Uterus (tissue), 2 donors: ENCODE data around the gene KRTAP5-8.

Experiments
- POLR2A ChIP-seq, 2 donors: fragments of 450-650 bp; IDR thresholded peaks; one replicate each; pipeline ENCODE4 v1.6.1; 2016; ENCODE audit warnings: antibody characterized with exemption in 2 of 2, mild to moderate bottlenecking in 1 of 2, moderate library complexity in 1 of 2
- TF ChIP-seq, protein P1 (sequence below), 4 experiments: fragments of 200-600 bp in 2 of 4; fragments of 450-650 bp in 2 of 4; sonication (generic) in 2 of 4; IDR thresholded peaks; one replicate each; pipeline ENCODE4 v1.5.1; 2016 to 2019; ENCODE audit warnings: antibody characterized with exemption in 4 of 4, mild to moderate bottlenecking in 2 of 4, moderate library complexity in 1 of 4

DNA sequence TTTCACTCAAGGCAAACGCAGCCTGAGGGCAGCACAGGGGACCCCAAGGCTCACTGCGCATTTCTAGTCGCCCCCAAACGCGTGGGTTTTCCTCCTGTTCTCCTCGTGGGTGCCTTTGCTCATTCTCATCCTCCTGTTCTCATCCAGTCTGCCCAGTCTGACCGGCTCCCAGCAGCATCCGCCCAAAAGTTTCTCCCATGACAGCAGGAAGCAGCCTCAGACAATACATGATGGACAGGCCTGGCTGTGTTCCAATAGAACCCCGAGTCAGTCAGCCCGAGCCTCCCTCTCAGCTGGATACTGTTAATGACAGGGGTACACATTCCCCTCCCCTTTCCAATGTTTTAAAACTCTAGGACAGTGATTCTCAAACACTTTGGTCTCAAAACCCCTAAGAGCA lies 33.3 kb upstream of the KRTAP5-8 start:
- TF ChIP-seq, protein P1, sequence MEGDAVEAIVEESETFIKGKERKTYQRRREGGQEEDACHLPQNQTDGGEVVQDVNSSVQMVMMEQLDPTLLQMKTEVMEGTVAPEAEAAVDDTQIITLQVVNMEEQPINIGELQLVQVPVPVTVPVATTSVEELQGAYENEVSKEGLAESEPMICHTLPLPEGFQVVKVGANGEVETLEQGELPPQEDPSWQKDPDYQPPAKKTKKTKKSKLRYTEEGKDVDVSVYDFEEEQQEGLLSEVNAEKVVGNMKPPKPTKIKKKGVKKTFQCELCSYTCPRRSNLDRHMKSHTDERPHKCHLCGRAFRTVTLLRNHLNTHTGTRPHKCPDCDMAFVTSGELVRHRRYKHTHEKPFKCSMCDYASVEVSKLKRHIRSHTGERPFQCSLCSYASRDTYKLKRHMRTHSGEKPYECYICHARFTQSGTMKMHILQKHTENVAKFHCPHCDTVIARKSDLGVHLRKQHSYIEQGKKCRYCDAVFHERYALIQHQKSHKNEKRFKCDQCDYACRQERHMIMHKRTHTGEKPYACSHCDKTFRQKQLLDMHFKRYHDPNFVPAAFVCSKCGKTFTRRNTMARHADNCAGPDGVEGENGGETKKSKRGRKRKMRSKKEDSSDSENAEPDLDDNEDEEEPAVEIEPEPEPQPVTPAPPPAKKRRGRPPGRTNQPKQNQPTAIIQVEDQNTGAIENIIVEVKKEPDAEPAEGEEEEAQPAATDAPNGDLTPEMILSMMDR (IDR thresholded peaks at IDR 0.05): no peak
- TF ChIP-seq POLR2A (IDR thresholded peaks at IDR 0.05): no peak
